ENCODE measurements around the gene SORCS1.

- TF ChIP-seq CTCF (IDR thresholded peaks at IDR 0.05; ENCODE audit: low read depth, low read length) (no peak), POLR2A (IDR thresholded peaks at IDR 0.05; ENCODE audit: extremely low read depth, insufficient read length) (no peak), MYC (IDR thresholded peaks at IDR 0.05; ENCODE audit: low read depth, low read length) (no peak)
Observed at GRCh38 chr10:106771154-106771553, 393.4 kb downstream of the SORCS1 start.

All from NB4 (cell line).